ENCODE measurements around the gene LRP5. TPM values are rescaled to one million over a fixed set of nuclear protein-coding genes. Genes with fewer than 3 reads are reported as not detected.

Gene LRP5
- total RNA-seq, 1 experiment from 2014 or later = 55.2 TPM

DNA sequence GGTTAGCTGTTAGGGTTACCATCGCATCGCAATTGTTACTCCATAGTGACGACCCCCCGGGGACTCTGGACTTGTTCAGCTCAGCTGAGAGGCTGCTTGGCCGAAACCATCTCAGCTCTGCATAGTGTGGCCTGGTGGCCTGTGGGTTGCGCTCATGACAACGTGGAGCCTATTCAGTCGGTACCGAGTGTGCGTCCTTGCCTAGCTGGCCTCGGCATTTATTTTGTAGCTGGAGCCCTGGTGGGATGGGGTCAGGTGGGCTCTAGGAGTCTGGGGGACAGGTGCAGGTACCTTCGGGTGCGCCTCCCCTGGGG, 13.5 kb downstream of the LRP5 start:
- Histone ChIP-seq H3K36me3 (ENCODE audit: control insufficient read depth in 1 of 2, insufficient read depth in 2 of 2, low read length in 2 of 2) (no peaks in the 10 kb centered on the region), H3K9me2 (ENCODE audit: insufficient read depth) (no peaks in the 10 kb centered on the region), H3K79me2 (ENCODE audit: insufficient read depth, low read length) (peaks cover 74% of the 10 kb centered on the region), H3K4me3 (replicated peaks in 1 of 2; ENCODE audit: low read depth in 1 of 2, low read length in 2 of 2) (no peak overlapping the region), H3K27ac (ENCODE audit: low read depth, low read length) (no peak overlapping the region), H4K20me1 (ENCODE audit: insufficient read depth) (no peaks in the 10 kb centered on the region), H3K4me2 (ENCODE audit: low read length) (no peak overlapping the region), H3K4me1 (ENCODE audit: control insufficient read depth in 1 of 2, insufficient read depth in 2 of 2, low read length in 2 of 2) (peaks cover 10 to 13% of the 10 kb centered on the region in 2 experiments; a peak in 3 of 4 replicates), H2AFZ (ENCODE audit: low read depth, low read length, poor library complexity, severe bottlenecking) (no peak overlapping the region), H3K9me3 (ENCODE audit: control insufficient read depth in 1 of 2, insufficient read depth in 1 of 2, low read depth in 1 of 2, low read length in 2 of 2) (no peaks in the 10 kb centered on the region), H3K27me3 (ENCODE audit: insufficient read depth, low read length) (no peaks in the 10 kb centered on the region), H3K9ac (ENCODE audit: low read length) (no peak overlapping the region)
- TF ChIP-seq SIN3A (IDR thresholded peaks at IDR 0.05; ENCODE audit: low read depth) (no peak), CEBPB (IDR thresholded peaks at IDR 0.05; ENCODE audit: low read depth) (no peak), FOSL1 (IDR thresholded peaks at IDR 0.05; ENCODE audit: low read depth) (no peak), POLR2AphosphoS5 (IDR thresholded peaks at IDR 0.05; ENCODE audit: low read depth, low read length) (no peak), JUND (IDR thresholded peaks at IDR 0.05) (no peak), EZH2phosphoT487 (IDR thresholded peaks at IDR 0.05; ENCODE audit: borderline replicate concordance) (no peak), ZFX (IDR thresholded peaks at IDR 0.05) (no peak), EGR1 (IDR thresholded peaks at IDR 0.05; ENCODE audit: low read depth) (no peak), TCF7L2 (IDR thresholded peaks at IDR 0.05; ENCODE audit: borderline replicate concordance, extremely low read depth, insufficient read depth, insufficient read length) (no peak), RAD21 (IDR thresholded peaks at IDR 0.05; ENCODE audit: low read depth) (no peak)
- TF ChIP-seq, protein P1, sequence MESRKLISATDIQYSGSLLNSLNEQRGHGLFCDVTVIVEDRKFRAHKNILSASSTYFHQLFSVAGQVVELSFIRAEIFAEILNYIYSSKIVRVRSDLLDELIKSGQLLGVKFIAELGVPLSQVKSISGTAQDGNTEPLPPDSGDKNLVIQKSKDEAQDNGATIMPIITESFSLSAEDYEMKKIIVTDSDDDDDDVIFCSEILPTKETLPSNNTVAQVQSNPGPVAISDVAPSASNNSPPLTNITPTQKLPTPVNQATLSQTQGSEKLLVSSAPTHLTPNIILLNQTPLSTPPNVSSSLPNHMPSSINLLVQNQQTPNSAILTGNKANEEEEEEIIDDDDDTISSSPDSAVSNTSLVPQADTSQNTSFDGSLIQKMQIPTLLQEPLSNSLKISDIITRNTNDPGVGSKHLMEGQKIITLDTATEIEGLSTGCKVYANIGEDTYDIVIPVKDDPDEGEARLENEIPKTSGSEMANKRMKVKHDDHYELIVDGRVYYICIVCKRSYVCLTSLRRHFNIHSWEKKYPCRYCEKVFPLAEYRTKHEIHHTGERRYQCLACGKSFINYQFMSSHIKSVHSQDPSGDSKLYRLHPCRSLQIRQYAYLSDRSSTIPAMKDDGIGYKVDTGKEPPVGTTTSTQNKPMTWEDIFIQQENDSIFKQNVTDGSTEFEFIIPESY (IDR thresholded peaks at IDR 0.05; ENCODE audit: extremely low read depth, insufficient replicate concordance, low read length) = no peak
- TF ChIP-seq, protein P2, sequence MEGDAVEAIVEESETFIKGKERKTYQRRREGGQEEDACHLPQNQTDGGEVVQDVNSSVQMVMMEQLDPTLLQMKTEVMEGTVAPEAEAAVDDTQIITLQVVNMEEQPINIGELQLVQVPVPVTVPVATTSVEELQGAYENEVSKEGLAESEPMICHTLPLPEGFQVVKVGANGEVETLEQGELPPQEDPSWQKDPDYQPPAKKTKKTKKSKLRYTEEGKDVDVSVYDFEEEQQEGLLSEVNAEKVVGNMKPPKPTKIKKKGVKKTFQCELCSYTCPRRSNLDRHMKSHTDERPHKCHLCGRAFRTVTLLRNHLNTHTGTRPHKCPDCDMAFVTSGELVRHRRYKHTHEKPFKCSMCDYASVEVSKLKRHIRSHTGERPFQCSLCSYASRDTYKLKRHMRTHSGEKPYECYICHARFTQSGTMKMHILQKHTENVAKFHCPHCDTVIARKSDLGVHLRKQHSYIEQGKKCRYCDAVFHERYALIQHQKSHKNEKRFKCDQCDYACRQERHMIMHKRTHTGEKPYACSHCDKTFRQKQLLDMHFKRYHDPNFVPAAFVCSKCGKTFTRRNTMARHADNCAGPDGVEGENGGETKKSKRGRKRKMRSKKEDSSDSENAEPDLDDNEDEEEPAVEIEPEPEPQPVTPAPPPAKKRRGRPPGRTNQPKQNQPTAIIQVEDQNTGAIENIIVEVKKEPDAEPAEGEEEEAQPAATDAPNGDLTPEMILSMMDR (IDR thresholded peaks at IDR 0.05 in 2 of 3, conservative IDR thresholded peaks at IDR 0.05 in 1 of 3; ENCODE audit: borderline replicate concordance in 1 of 3, insufficient read depth in 1 of 3, low read depth in 2 of 3, low read length in 2 of 3) = no peak
- no peak for DNase-seq (ENCODE audit: low read depth, low spot score)
- ChIA-PET POLR2A (no interaction called here), RAD21 (ENCODE audit: low non-redundant PET in 1 of 2, low total read pairs in 2 of 2, uncharacterized antibody in 2 of 2, unreplicated experiment in 2 of 2) (no interaction called here), CTCF (no interaction called here)
- intact Hi-C loops (cut with micrococcal nuclease) = no loop called here
- ATAC-seq = no peak
- BruUV-seq (replicated peaks) = no TSS peak

Data from HCT116 (cell line).